Globus pallidus (tissue), 1 donor: ENCODE measurements around the gene EPS8L1.

ENCODE experiments used
- DNase-seq: peaks from one replicate; pipeline ENCODE4 v3.0.0-alpha.2; 2015; ENCODE audit warnings: low spot score

EPS8L1 gene

GRCh38 chr19:55080121-55080967, 4.7 kb downstream of the EPS8L1 start:
- no peak for DNase-seq

- DNase-seq = no peak
Observed at GRCh38 chr19:55080968-55081769, 5.5 kb downstream of the EPS8L1 start.

- DNase-seq = no peak
Observed at GRCh38 chr19:55081770-55082019, 6.0 kb downstream of the EPS8L1 start.

- no peak for DNase-seq
Observed at GRCh38 chr19:55082020-55082851, 6.6 kb downstream of the EPS8L1 start.

GRCh38 chr19:55083004-55083850, 7.6 kb downstream of the EPS8L1 start:
- DNase-seq = no peak

GRCh38 chr19:55084416-55084815, 8.7 kb downstream of the EPS8L1 start:
- no peak for DNase-seq

- DNase-seq = no peak
Observed at GRCh38 chr19:55085923-55086715, 10.4 kb downstream of the EPS8L1 start.

GRCh38 chr19:55086730-55087541, 11.3 kb downstream of the EPS8L1 start:
- peak; percentile 77 for DNase-seq

GRCh38 chr19:55087542-55087901, 11.9 kb downstream of the EPS8L1 start:
- no peak for DNase-seq

- DNase-seq = no peak
Observed at GRCh38 chr19:55088021-55088451, 12.4 kb downstream of the EPS8L1 start.

- peak; percentile 32 for DNase-seq
Observed at GRCh38 chr19:55088543-55089341, 13.1 kb downstream of the EPS8L1 start.

GRCh38 chr19:55089342-55089944, 13.8 kb downstream of the EPS8L1 start:
- DNase-seq = no peak

- DNase-seq = no peak
Observed at GRCh38 chr19:55090564-55090963, 14.9 kb downstream of the EPS8L1 start.

- no peak for DNase-seq
Observed at GRCh38 chr19:55091126-55091910, 15.6 kb downstream of the EPS8L1 start.

GRCh38 chr19:55091955-55092354, 16.3 kb downstream of the EPS8L1 start:
- DNase-seq = no peak

GRCh38 chr19:55092423-55093318, 17.0 kb downstream of the EPS8L1 start:
- DNase-seq = no peak
